Lung (tissue), 12 donors: ENCODE data around the gene HBG1. TPM values are rescaled to one million over a fixed set of nuclear protein-coding genes. Genes with fewer than 3 reads are reported as not detected.

Source experiments
- ATAC-seq: fragments of 200-7000 bp; cut with Tn5 transposase; one replicate; pipeline ENCODE4 v1.9.1; 2020; ENCODE audit warnings: moderate number of reproducible peaks; ENCODE audit not compliant: insufficient read depth, low FRiP score
- DNase-seq, 3 donors: peaks; one replicate each; pipeline ENCODE4 v3.0.0-alpha.2; 2013 to 2017
- H3K27ac ChIP-seq, 2 donors: one replicate each; pipeline ENCODE4 v1.5.1; 2013; ENCODE audit warnings: mild to moderate bottlenecking in 2 of 2, moderate library complexity in 2 of 2, control low read depth in 1 of 2, inconsistent platforms in 1 of 2, low read depth in 1 of 2, low read length in 1 of 2
- H3K27me3 ChIP-seq, 3 donors: one replicate each; pipeline ENCODE4 v1.5.1; 2013; ENCODE audit warnings: low read length in 2 of 3; ENCODE audit not compliant: control insufficient read depth in 3 of 3, insufficient read depth in 3 of 3
- H3K36me3 ChIP-seq, 4 donors: one replicate each; pipeline ENCODE4 v1.5.1; 2013; ENCODE audit warnings: low read length in 4 of 4, mild to moderate bottlenecking in 1 of 4, moderate library complexity in 1 of 4; ENCODE audit not compliant: control insufficient read depth in 4 of 4, insufficient read depth in 4 of 4
- H3K4me1 ChIP-seq, 5 donors: one replicate each; pipeline ENCODE4 v1.5.1; 2013; ENCODE audit warnings: low read length in 5 of 5, mild to moderate bottlenecking in 2 of 5, moderate library complexity in 1 of 5; ENCODE audit not compliant: control insufficient read depth in 5 of 5, insufficient read depth in 5 of 5
- H3K4me3 ChIP-seq: one replicate; pipeline ENCODE4 v1.5.1; 2013; ENCODE audit warnings: mild to moderate bottlenecking, control low read depth, moderate library complexity
- H3K9ac ChIP-seq, 2 donors: one replicate each; pipeline ENCODE4 v1.5.1; 2013; ENCODE audit warnings: low read length in 2 of 2, control low read depth in 1 of 2; ENCODE audit not compliant: insufficient read depth in 1 of 2
- H3K9me3 ChIP-seq, 4 donors: one replicate each; pipeline ENCODE4 v1.5.1; 2013; ENCODE audit warnings: low read length in 3 of 4, mild to moderate bottlenecking in 1 of 4, moderate library complexity in 1 of 4; ENCODE audit not compliant: control insufficient read depth in 4 of 4, insufficient read depth in 3 of 4
- WGBS, 2 donors: extraction: QIAGEN DNeasy Blood & Tissue Kit; methylation state at CpG; one replicate each; pipeline ENCODE4 v1.1.7; 2013; 5-methylcytosine and 5-hydroxymethylcytosine counted together
- polyA plus RNA-seq, 2 donors: library from polyadenylated mRNA; stranded (reverse); fragments of 200-250 nt; gene quantifications; one replicate each; pipeline ENCODE4 v1.2.1, GENCODE V29; 2013
- total RNA-seq, 2 donors: library from RNA; depleted of rRNA in 1 of 2; stranded (reverse); fragments of >200 nt in 1 of 2; gene quantifications; one replicate each; pipeline ENCODE4 v1.2.1, GENCODE V29; 2014 to 2021
- TF ChIP-seq, protein P1 (sequence below): IDR thresholded peaks from 2 replicates; pipeline ENCODE4 v1.5.1; 2012; ENCODE audit warnings: mild to moderate bottlenecking; ENCODE audit errors: control extremely low read depth, extremely low read depth
- donor health status: control.
- donor health status: control.
- donor health status: Bipolar disorder and iron deficiency.
- donor health status: healthy.
- donor health status: DM: yes; HTN: yes; CAD: no.

Gene HBG1
- total and polyA plus RNA-seq, 4 donors: 0.56 to 60.9 (median 1.6) TPM; not detected in 1

DNA sequence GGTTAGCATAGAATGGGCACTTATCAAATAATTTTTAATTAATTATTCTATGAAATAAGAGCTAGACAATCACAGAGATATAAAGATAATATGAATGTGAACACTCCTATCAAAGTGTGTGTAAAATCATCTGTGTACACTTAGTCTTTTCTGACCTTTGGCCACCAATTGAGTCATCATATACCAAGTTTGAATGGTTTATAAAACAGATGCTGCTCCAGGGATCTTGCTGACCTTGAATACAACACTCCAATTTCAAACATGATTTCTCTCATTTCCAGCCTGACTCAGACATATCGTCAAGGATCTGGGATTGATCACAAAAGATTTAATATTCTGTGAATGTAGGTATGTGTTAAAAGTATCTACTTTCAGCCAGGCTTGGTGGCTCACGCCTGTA, 46.3 kb downstream of the HBG1 start:
- H3K9me3 ChIP-seq: no peaks in the 10 kb centered on the region
- 78 to 97% methylated on average over 2 of the region's 2 CpGs for WGBS, 2 donors
- H3K27ac ChIP-seq: no peak overlapping the region
- H3K27me3 ChIP-seq: no peaks in the 10 kb centered on the region
- no peak for DNase-seq
- no peak for ATAC-seq
- H3K4me3 ChIP-seq: no peak overlapping the region
- TF ChIP-seq, protein P1, sequence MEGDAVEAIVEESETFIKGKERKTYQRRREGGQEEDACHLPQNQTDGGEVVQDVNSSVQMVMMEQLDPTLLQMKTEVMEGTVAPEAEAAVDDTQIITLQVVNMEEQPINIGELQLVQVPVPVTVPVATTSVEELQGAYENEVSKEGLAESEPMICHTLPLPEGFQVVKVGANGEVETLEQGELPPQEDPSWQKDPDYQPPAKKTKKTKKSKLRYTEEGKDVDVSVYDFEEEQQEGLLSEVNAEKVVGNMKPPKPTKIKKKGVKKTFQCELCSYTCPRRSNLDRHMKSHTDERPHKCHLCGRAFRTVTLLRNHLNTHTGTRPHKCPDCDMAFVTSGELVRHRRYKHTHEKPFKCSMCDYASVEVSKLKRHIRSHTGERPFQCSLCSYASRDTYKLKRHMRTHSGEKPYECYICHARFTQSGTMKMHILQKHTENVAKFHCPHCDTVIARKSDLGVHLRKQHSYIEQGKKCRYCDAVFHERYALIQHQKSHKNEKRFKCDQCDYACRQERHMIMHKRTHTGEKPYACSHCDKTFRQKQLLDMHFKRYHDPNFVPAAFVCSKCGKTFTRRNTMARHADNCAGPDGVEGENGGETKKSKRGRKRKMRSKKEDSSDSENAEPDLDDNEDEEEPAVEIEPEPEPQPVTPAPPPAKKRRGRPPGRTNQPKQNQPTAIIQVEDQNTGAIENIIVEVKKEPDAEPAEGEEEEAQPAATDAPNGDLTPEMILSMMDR: no peak
- no peaks in the 10 kb centered on the region for H3K4me1 ChIP-seq
- H3K9ac ChIP-seq: no peak overlapping the region
- H3K36me3 ChIP-seq: no peaks in the 10 kb centered on the region

- Histone ChIP-seq H3K9ac (no peak within 1 kb of the TSS), H3K27me3 (no peaks in the 10 kb centered on the region), H3K36me3 (no peaks in the 10 kb centered on the region), H3K4me3 (no peak within 1 kb of the TSS), H3K9me3 (no peaks in the 10 kb centered on the region), H3K4me1 (no peaks in the 10 kb centered on the region), H3K27ac (no peak within 1 kb of the TSS)
- 64 to 72% methylated on average over 1 of the region's 1 CpG for WGBS, 2 donors
- TF ChIP-seq, protein P1: no peak
- DNase-seq: no peak
- no peak for ATAC-seq
These were observed 49.1 kb downstream of the HBG1 start, which contains the start of gene OR51V1 for GRCh38 chr11:5200582-5200981. TSS of gene OR51V1 (minus strand) at chr11:5200682. CDS start at chr11:5200682, 0 bp downstream.

DNA sequence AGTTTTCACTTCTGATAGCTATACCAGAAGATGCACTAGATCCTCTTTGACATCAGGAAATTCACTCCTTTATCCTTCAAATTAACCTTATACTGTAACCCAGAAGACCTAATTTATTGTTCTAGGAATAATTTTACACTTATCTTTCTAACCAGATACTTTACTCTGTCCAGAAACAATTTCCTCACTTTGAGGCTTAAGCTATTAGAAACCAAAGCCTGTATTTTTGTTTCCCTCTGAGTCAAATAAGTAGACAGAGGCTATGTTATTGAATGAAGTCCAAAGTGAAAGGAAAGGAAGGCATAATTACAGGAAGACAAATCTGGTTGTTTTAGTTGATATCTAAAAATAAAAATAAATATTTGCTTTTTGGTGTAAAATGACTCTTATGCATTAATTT, 51.4 kb downstream of the HBG1 start:
- peaks cover 0 to 3% (median 0%) of the 10 kb centered on the region in 4 donors for H3K9me3 ChIP-seq
- no peaks in the 10 kb centered on the region for H3K4me1 ChIP-seq
- TF ChIP-seq, protein P1: no peak
- DNase-seq: no peak
- H3K36me3 ChIP-seq: no peaks in the 10 kb centered on the region
- no peak overlapping the region for H3K27ac ChIP-seq
- no peaks in the 10 kb centered on the region for H3K27me3 ChIP-seq
- no peak for ATAC-seq
- H3K4me3 ChIP-seq: no peak overlapping the region
- no peak overlapping the region for H3K9ac ChIP-seq

Other genes starting within 250 kb of the HBG1 start
- gene OR52J3, start 203.3 kb downstream of the HBG1 start, total RNA-seq: not detected
- not detected for gene OR52J3, start 203.3 kb downstream of the HBG1 start, polyA plus RNA-seq
- not detected for gene OR52E2, start 190.2 kb downstream of the HBG1 start, total RNA-seq
- gene OR52E2, start 190.2 kb downstream of the HBG1 start, polyA plus RNA-seq: not detected
- gene OR52E1, start 180.3 kb downstream of the HBG1 start, total RNA-seq: not detected
- gene OR52E1, start 180.3 kb downstream of the HBG1 start, polyA plus RNA-seq: not detected
- gene OR52A5, start 111.5 kb downstream of the HBG1 start, total RNA-seq: not detected
- gene OR52A5, start 111.5 kb downstream of the HBG1 start, polyA plus RNA-seq: not detected
- gene OR52A1, start 95.1 kb downstream of the HBG1 start, total RNA-seq: not detected
- gene OR52A1, start 95.1 kb downstream of the HBG1 start, polyA plus RNA-seq: not detected
- not detected for gene OR51V1, start 49.2 kb downstream of the HBG1 start, total RNA-seq
- gene OR51V1, start 49.2 kb downstream of the HBG1 start, polyA plus RNA-seq: not detected
- gene HBB, start 22.8 kb downstream of the HBG1 start, total RNA-seq: 1,000 to 10,000 TPM in 1 of 2 donors, 100 to 1,000 TPM in 1; 848 to 1,072 TPM
- 100 to 1,000 TPM in 1 of 2 donors, 10 to 100 TPM in 1; 39.4 to 454 TPM for gene HBB, start 22.8 kb downstream of the HBG1 start, polyA plus RNA-seq
- 1 to 10 TPM in 1 of 2 donors, not detected in 1; 1.1 TPM for gene HBD, start 15.4 kb downstream of the HBG1 start, total RNA-seq
- under 1 TPM; 0.24 to 0.66 TPM for gene HBD, start 15.4 kb downstream of the HBG1 start, polyA plus RNA-seq
- over 10,000 TPM in 1 of 2 donors, 1 to 10 TPM in 1; 8.2 to 13,246 TPM for gene HBG2, start 4.9 kb upstream of the HBG1 start, total RNA-seq
- gene HBG2, start 4.9 kb upstream of the HBG1 start, polyA plus RNA-seq: under 1 TPM; 0.31 to 1.00 TPM
- 10 to 100 TPM in 1 of 2 donors, 1 to 10 TPM in 1; 2.1 to 14.6 TPM for gene HBE1, start 20.1 kb upstream of the HBG1 start, total RNA-seq
- not detected for gene HBE1, start 20.1 kb upstream of the HBG1 start, polyA plus RNA-seq
- 1 to 10 TPM in 1 of 2 donors, not detected in 1; 1.9 TPM for gene OR51B4, start 52.1 kb upstream of the HBG1 start, total RNA-seq
- not detected for gene OR51B4, start 52.1 kb upstream of the HBG1 start, polyA plus RNA-seq
- gene OR51B2, start 74.4 kb upstream of the HBG1 start, total RNA-seq: 1 to 10 TPM in 1 of 2 donors, not detected in 1; 1.9 TPM
- not detected for gene OR51B2, start 74.4 kb upstream of the HBG1 start, polyA plus RNA-seq
- 1 to 10 TPM in 1 of 2 donors, under 1 TPM in 1; 0.52 to 4.2 TPM for gene OR51B5, start 93.7 kb upstream of the HBG1 start, total RNA-seq
- gene OR51B5, start 93.7 kb upstream of the HBG1 start, polyA plus RNA-seq: under 1 TPM; 0.03 to 0.10 TPM
- gene OR51B6, start 101.7 kb upstream of the HBG1 start, total RNA-seq: not detected
- gene OR51B6, start 101.7 kb upstream of the HBG1 start, polyA plus RNA-seq: not detected
- not detected for gene OR51M1, start 134.0 kb upstream of the HBG1 start, total RNA-seq
- not detected for gene OR51M1, start 134.0 kb upstream of the HBG1 start, polyA plus RNA-seq
- gene OR51Q1, start 172.3 kb upstream of the HBG1 start, total RNA-seq: not detected
- gene OR51Q1, start 172.3 kb upstream of the HBG1 start, polyA plus RNA-seq: not detected
- 1 to 10 TPM in 1 of 2 donors, not detected in 1; 3.2 TPM for gene OR51I1, start 191.7 kb upstream of the HBG1 start, total RNA-seq
- not detected for gene OR51I1, start 191.7 kb upstream of the HBG1 start, polyA plus RNA-seq
- not detected for gene OR51I2, start 199.5 kb upstream of the HBG1 start, total RNA-seq
- not detected for gene OR51I2, start 199.5 kb upstream of the HBG1 start, polyA plus RNA-seq
- gene OR52D1, start 238.8 kb upstream of the HBG1 start, total RNA-seq: not detected
- gene OR52D1, start 238.8 kb upstream of the HBG1 start, polyA plus RNA-seq: not detected